Endothelial cell of umbilical vein (primary cell): Measurements from ENCODE around the gene CNPPD1.

Source experiments
- CTCF ChIP-seq, 2 donors: IDR thresholded peaks; 1 replicate in 1 of 2; 2 replicates in 1 of 2; pipeline ENCODE4 v1.5.1; 2011; ENCODE audit warnings: low read length in 2 of 2, mild to moderate bottlenecking in 2 of 2, moderate library complexity in 2 of 2, control low read depth in 1 of 2, inconsistent platforms in 1 of 2, low read depth in 1 of 2; ENCODE audit not compliant: insufficient read depth in 1 of 2; ENCODE audit errors: extremely low read depth in 1 of 2
- GATA2 ChIP-seq: IDR thresholded peaks from 2 replicates; pipeline ENCODE4 v1.7.0; 2011; ENCODE audit warnings: low read depth, mild to moderate bottlenecking, moderate library complexity, mixed read lengths, low read length; ENCODE audit not compliant: insufficient read length, insufficient read depth
- JUN ChIP-seq: IDR thresholded peaks from 2 replicates; pipeline ENCODE4 v1.6.1; 2011; ENCODE audit warnings: borderline replicate concordance, low read depth; ENCODE audit not compliant: insufficient read length, insufficient read depth
- MYC ChIP-seq: IDR thresholded peaks from one replicate; pipeline ENCODE4 v1.6.1; 2011; ENCODE audit warnings: mild to moderate bottlenecking, low read depth, low read length
- POLR2A ChIP-seq: IDR thresholded peaks from 2 replicates; pipeline ENCODE4 v1.6.1; 2012; ENCODE audit warnings: low read depth, mild to moderate bottlenecking, control low read depth, low read length
- POLR2AphosphoS5 ChIP-seq: IDR thresholded peaks from 2 replicates; pipeline ENCODE4 v1.6.1; 2012; ENCODE audit warnings: low read depth, mild to moderate bottlenecking, control low read depth, low read length, moderate library complexity; ENCODE audit not compliant: insufficient read depth

- TF ChIP-seq CTCF (IDR thresholded peaks at IDR 0.05; ENCODE audit: extremely low read depth in 1 of 2, insufficient read depth in 1 of 2, low read depth in 1 of 2, low read length in 2 of 2) = no peak
- no peak for TF ChIP-seq POLR2A
- no peak for TF ChIP-seq MYC
- no peak for TF ChIP-seq JUN
- no peak for TF ChIP-seq GATA2
- no peak for TF ChIP-seq POLR2AphosphoS5
These were observed 42.7 kb downstream of the CNPPD1 start for GRCh38 chr2:219133976-219134375.
